Measurements from ENCODE around the gene CCDC182.

Gene CCDC182

GRCh38 chr17:57757735-57758134 is 12.6 kb upstream of the CCDC182 start:
- no peak for DNase-seq (ENCODE audit: low spot score)

GRCh38 chr17:57756951-57757350 is 11.9 kb upstream of the CCDC182 start:
- no peak for DNase-seq (ENCODE audit: low spot score)

- peak; percentile 9 for DNase-seq (ENCODE audit: low spot score)
These were observed 10.5 kb upstream of the CCDC182 start for GRCh38 chr17:57755480-57756070.

- no peak for DNase-seq (ENCODE audit: low spot score)
These were observed 7.2 kb upstream of the CCDC182 start for GRCh38 chr17:57752031-57752905.

- no peak for DNase-seq (ENCODE audit: low spot score)
These were observed 6.4 kb upstream of the CCDC182 start for GRCh38 chr17:57751348-57751971.

GRCh38 chr17:57750895-57751294 is 5.8 kb upstream of the CCDC182 start:
- no peak for DNase-seq (ENCODE audit: low spot score)

GRCh38 chr17:57750109-57750871 is 5.2 kb upstream of the CCDC182 start:
- DNase-seq (ENCODE audit: low spot score), result no peak

- DNase-seq (ENCODE audit: low spot score), result no peak
These were observed 4.6 kb upstream of the CCDC182 start for GRCh38 chr17:57749701-57750100.

- DNase-seq (ENCODE audit: low spot score), result peak; percentile 71
These were observed 2.3 kb upstream of the CCDC182 start for GRCh38 chr17:57747221-57748017.

GRCh38 chr17:57746221-57746620 is 1.1 kb upstream of the CCDC182 start:
- no peak for DNase-seq (ENCODE audit: low spot score)

- no peak for DNase-seq (ENCODE audit: low spot score)
These were observed 616 bp downstream of the CCDC182 start for GRCh38 chr17:57744195-57745170.

GRCh38 chr17:57740235-57740528 is 4.9 kb downstream of the CCDC182 start:
- DNase-seq (ENCODE audit: low spot score), result no peak

GRCh38 chr17:57739402-57740234 is 5.5 kb downstream of the CCDC182 start:
- peak; percentile 8 for DNase-seq (ENCODE audit: low spot score)

- no peak for DNase-seq (ENCODE audit: low spot score)
These were observed 7.6 kb downstream of the CCDC182 start for GRCh38 chr17:57737450-57737849.

- DNase-seq (ENCODE audit: low spot score), result no peak
These were observed 9.4 kb downstream of the CCDC182 start for GRCh38 chr17:57735707-57736106.

- no peak for DNase-seq (ENCODE audit: low spot score)
These were observed 9.9 kb downstream of the CCDC182 start for GRCh38 chr17:57735230-57735629.

- no peak for DNase-seq (ENCODE audit: low spot score)
These were observed 12.0 kb downstream of the CCDC182 start for GRCh38 chr17:57733085-57733484.

GRCh38 chr17:57732062-57732461 is 13.0 kb downstream of the CCDC182 start:
- no peak for DNase-seq (ENCODE audit: low spot score)

- no peak for DNase-seq (ENCODE audit: low spot score)
These were observed 14.9 kb downstream of the CCDC182 start for GRCh38 chr17:57730026-57730701.

Measured in RKO (cell line).